Parathyroid adenoma (tissue), 2 donors: ENCODE measurements around the gene ARHGAP6.

ENCODE experiments used
- H2AFZ ChIP-seq: fragments of 300-600 bp; sonication (generic); one replicate; pipeline ENCODE4 v1.7.0; 2017; ENCODE audit warnings: antibody characterized with exemption, mild to moderate bottlenecking
- H3K27ac ChIP-seq: fragments of 300-600 bp; sonication (generic); one replicate; pipeline ENCODE4 v1.7.0; 2017
- H3K27me3 ChIP-seq: fragments of 300-600 bp; sonication (generic); one replicate; pipeline ENCODE4 v1.7.0; 2017; ENCODE audit warnings: low read length; ENCODE audit not compliant: control insufficient read depth, insufficient read depth
- H3K36me3 ChIP-seq: fragments of 300-600 bp; sonication (generic); one replicate; pipeline ENCODE4 v1.7.0; 2017; ENCODE audit warnings: low read length; ENCODE audit not compliant: control insufficient read depth, insufficient read depth
- H3K4me1 ChIP-seq: fragments of 300-600 bp; sonication (generic); one replicate; pipeline ENCODE4 v1.7.0; 2017; ENCODE audit warnings: control low read depth
- H3K4me2 ChIP-seq: fragments of 300-600 bp; sonication (generic); one replicate; pipeline ENCODE4 v1.7.0; 2017; ENCODE audit warnings: low read length
- H3K4me3 ChIP-seq: fragments of 300-600 bp; sonication (generic); one replicate; pipeline ENCODE4 v1.7.0; 2017; ENCODE audit warnings: low read depth, low read length
- H3K79me2 ChIP-seq: fragments of 300-600 bp; sonication (generic); one replicate; pipeline ENCODE4 v1.7.0; 2017; ENCODE audit warnings: control low read depth
- H3K9ac ChIP-seq: fragments of 300-600 bp; sonication (generic); one replicate; pipeline ENCODE4 v1.7.0; 2017; ENCODE audit warnings: mild to moderate bottlenecking
- H3K9me3 ChIP-seq: fragments of 300-600 bp; sonication (generic); one replicate; pipeline ENCODE4 v1.7.0; 2017; ENCODE audit warnings: low read length; ENCODE audit not compliant: control insufficient read depth
- CTCF ChIP-seq: fragments of 300-600 bp; sonication (generic); IDR thresholded peaks from one replicate; pipeline ENCODE4 v1.7.0; 2017; ENCODE audit warnings: antibody characterized with exemption, mild to moderate bottlenecking
- donor health status: primary hyperparathyroidism.

The ARHGAP6 gene

GRCh38 chrX:11419102-11419501 lies 246.6 kb downstream of the ARHGAP6 start:
- Histone ChIP-seq H3K4me3 (no peak overlapping the region), H3K27me3 (no peaks in the 10 kb centered on the region), H3K4me2 (no peak overlapping the region), H2AFZ (no peak overlapping the region), H3K79me2 (no peaks in the 10 kb centered on the region), H3K36me3 (no peaks in the 10 kb centered on the region), H3K9me3 (no peaks in the 10 kb centered on the region), H3K4me1 (no peaks in the 10 kb centered on the region), H3K27ac (no peak overlapping the region), H3K9ac (no peak overlapping the region)
- no peak for TF ChIP-seq CTCF

- no peak overlapping the region for H3K9ac ChIP-seq
- no peaks in the 10 kb centered on the region for H3K4me1 ChIP-seq
- H3K4me2 ChIP-seq = no peak overlapping the region
- no peak overlapping the region for H3K27ac ChIP-seq
- H3K4me3 ChIP-seq = no peak overlapping the region
- no peak for TF ChIP-seq CTCF
- no peaks in the 10 kb centered on the region for H3K27me3 ChIP-seq
- H3K79me2 ChIP-seq = no peaks in the 10 kb centered on the region
- H3K9me3 ChIP-seq = no peaks in the 10 kb centered on the region
- no peak overlapping the region for H2AFZ ChIP-seq
- H3K36me3 ChIP-seq = no peaks in the 10 kb centered on the region
These were observed 249.1 kb downstream of the ARHGAP6 start for GRCh38 chrX:11416600-11416999.

- Histone ChIP-seq H3K27me3 (no peaks in the 10 kb centered on the region), H3K79me2 (no peaks in the 10 kb centered on the region), H2AFZ (no peak overlapping the region), H3K4me3 (no peak overlapping the region), H3K9ac (no peak overlapping the region), H3K27ac (no peak overlapping the region), H3K4me2 (no peak overlapping the region), H3K36me3 (no peaks in the 10 kb centered on the region), H3K9me3 (no peaks in the 10 kb centered on the region), H3K4me1 (no peaks in the 10 kb centered on the region)
- no peak for TF ChIP-seq CTCF
These were observed 251.6 kb downstream of the ARHGAP6 start for GRCh38 chrX:11414091-11414490.

- H3K27ac ChIP-seq = no peak overlapping the region
- H3K27me3 ChIP-seq = no peaks in the 10 kb centered on the region
- TF ChIP-seq CTCF = no peak
- H2AFZ ChIP-seq = no peak overlapping the region
- no peaks in the 10 kb centered on the region for H3K4me1 ChIP-seq
- H3K9me3 ChIP-seq = no peaks in the 10 kb centered on the region
- no peaks in the 10 kb centered on the region for H3K36me3 ChIP-seq
- no peaks in the 10 kb centered on the region for H3K79me2 ChIP-seq
- no peak overlapping the region for H3K9ac ChIP-seq
- no peak overlapping the region for H3K4me2 ChIP-seq
- H3K4me3 ChIP-seq = no peak overlapping the region
These were observed 252.8 kb downstream of the ARHGAP6 start for GRCh38 chrX:11412715-11413623.

GRCh38 chrX:11409957-11410356 lies 255.8 kb downstream of the ARHGAP6 start:
- H3K4me3 ChIP-seq = no peak overlapping the region
- H3K4me2 ChIP-seq = no peak overlapping the region
- H3K9ac ChIP-seq = no peak overlapping the region
- no peak for TF ChIP-seq CTCF
- no peaks in the 10 kb centered on the region for H3K36me3 ChIP-seq
- no peak overlapping the region for H2AFZ ChIP-seq
- H3K27me3 ChIP-seq = no peaks in the 10 kb centered on the region
- no peak overlapping the region for H3K27ac ChIP-seq
- no peaks in the 10 kb centered on the region for H3K4me1 ChIP-seq
- H3K79me2 ChIP-seq = no peaks in the 10 kb centered on the region
- no peaks in the 10 kb centered on the region for H3K9me3 ChIP-seq
